NCI-H187 treated with DMSO at 0.1 percent for 48 hours (cell line): ENCODE measurements around the gene EXOC3L1.

Experiments
- DNase-seq: peaks from one replicate; lab custom pipeline; 2025; lab: John Stamatoyannopoulos, UW

Gene EXOC3L1

GRCh38 chr16:67216612-67217490, 26.9 kb upstream of the EXOC3L1 start:
- no peak for DNase-seq

DNA sequence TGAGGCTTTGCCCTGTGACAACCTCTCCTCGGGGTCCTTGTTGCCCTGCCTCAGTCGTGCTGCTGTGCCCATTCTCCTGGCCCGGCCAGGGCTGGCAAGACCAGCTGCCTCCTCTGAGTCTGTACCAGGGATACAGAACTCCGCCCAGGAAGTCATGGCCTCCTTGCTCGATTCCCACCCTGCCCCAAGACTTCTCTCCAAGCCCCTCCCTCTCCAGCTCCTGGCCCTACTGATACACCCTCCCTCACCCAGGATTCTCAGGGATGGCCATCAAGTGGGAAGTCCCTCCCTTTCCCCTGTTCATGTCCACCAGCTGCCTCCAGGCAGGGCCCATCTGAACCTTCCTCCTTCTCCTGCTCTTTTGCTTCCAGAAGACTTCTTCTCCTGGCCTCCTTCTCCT, 25.8 kb upstream of the EXOC3L1 start:
- DNase-seq, result no peak

GRCh38 chr16:67213197-67214019, 23.5 kb upstream of the EXOC3L1 start:
- no peak for DNase-seq

GRCh38 chr16:67212766-67213165, 22.8 kb upstream of the EXOC3L1 start:
- DNase-seq, result no peak

GRCh38 chr16:67211674-67212073, 21.7 kb upstream of the EXOC3L1 start:
- DNase-seq, result no peak

- DNase-seq, result no peak
These were observed 20.4 kb upstream of the EXOC3L1 start for GRCh38 chr16:67210069-67210937.

GRCh38 chr16:67209565-67209964, 19.6 kb upstream of the EXOC3L1 start:
- DNase-seq, result no peak

DNA sequence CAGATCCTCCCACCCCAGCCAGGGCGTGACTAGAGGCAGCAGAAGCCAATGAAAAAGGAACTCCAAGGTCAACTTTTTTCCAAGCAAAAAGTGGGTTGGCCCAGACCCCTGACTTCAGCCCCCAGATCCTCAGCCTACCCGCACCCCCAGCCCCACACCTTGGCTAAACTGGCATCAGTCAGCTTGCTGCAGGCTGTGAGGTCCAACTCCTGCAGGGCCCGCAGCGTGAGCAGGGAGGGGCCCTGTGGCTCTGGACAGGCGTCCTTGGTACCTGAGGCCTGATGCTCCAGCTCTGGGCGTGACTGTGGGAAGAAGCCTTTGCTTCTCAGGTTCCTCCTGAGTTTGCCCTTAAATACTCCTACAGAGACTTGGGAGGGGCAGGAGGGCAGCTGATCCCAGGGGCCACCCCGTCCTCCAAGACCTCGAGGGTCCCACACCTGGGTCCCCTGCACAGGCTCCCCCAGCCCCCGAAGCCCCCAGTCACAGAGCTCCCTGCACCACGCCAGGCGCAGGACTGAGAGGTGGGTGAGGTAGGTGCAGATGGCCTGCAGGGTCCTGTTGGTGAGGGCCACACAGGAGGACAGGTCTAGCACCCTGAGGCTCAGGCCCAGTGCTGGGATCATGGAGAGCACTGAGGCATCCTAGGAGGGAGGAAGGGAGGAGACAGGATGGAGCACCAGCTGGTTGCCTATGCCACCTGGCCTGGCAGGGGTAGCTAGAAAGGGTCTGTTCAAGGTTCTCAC, 18.4 kb upstream of the EXOC3L1 start:
- DNase-seq, result no peak

GRCh38 chr16:67207249-67208091, 17.5 kb upstream of the EXOC3L1 start:
- no peak for DNase-seq

- no peak for DNase-seq
These were observed 16.9 kb upstream of the EXOC3L1 start for GRCh38 chr16:67206838-67207248.

- no peak for DNase-seq
These were observed 16.3 kb upstream of the EXOC3L1 start for GRCh38 chr16:67206129-67206837.

DNA sequence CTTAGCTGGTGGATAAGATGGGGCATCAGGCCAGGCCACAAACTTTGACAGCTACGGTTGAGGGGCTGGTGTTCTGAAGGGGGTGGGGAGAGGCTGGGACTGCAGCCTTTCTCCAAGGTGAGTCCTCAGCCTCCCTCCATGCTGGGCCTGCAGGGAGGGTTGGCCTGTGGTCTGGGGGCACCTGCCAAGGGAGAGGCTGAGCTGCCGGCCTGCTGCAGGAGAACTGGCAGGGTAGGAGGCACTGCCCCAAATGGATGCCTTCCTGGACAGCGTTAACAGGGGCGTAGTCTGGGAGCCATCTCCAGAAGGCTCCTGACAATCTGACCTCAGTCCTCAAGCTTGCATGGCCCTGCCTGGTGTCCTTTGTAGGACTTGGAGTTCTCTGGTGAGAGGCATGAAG, 14.1 kb upstream of the EXOC3L1 start:
- no peak for DNase-seq

DNA sequence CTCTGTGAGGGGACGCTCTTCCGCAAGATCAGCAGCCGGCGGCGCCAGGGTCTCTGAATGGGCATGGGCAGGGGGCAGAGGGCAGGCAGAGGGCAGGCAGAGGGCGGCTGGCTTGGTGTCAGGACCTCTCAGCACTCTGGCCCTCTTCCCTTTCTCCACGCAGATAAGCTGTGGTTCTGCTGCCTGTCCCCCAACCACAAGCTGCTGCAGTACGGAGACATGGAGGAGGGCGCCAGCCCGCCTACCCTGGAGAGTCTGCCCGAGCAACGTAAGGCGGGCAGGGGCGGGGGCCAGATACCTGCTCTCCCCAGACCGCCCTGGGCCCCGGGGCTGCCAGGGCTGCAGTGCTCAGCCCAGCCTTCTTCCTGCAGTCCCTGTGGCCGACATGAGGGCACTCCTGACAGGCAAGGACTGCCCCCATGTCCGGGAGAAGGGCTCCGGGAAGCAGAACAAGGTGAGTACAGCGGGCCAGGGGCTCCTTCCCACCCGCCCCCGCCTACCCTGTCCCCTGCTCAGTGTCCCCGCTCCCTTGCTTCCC, 13.1 kb upstream of the EXOC3L1 start:
- DNase-seq, result no peak

- DNase-seq, result no peak
These were observed 12.5 kb upstream of the EXOC3L1 start for GRCh38 chr16:67202426-67202825.

DNA sequence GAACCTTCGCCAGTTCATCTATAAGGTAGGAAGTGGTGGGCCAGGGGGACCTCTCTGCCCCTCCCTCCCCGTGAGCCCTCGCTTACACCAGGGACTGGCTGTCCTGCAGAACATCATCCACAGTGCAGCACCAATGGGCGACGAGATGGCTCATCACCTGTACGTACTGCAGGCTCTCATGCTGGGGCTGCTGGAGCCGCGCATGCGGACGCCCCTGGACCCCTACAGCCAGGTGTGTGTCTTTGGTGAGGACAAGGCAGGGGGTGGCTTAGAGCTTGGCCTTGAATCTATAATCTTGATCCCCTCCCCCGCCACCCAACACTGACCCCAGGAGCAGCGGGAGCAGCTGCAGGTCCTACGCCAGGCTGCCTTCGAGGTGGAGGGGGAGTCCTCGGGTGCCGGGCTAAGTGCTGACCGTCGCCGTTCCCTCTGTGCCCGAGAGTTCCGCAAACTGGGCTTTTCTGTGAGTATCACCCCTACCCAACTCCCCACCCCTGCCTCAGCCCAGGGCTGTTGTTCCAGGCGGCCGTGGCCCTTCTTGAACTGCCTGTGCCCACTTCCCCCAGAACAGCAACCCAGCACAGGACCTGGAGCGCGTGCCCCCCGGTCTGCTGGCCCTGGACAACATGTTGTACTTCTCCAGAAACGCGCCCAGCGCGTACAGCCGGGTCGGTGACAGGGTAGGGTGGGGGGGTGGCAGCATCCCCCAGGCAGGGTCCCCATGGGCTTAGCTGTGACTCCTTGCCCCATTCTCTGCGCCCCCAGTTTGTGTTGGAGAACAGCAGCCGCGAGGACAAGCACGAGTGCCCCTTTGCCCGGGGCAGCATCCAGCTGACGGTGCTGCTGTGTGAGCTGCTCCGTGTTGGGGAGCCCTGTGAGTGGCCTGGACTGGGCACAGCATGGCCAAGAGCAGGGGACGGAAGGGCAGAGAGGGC, 11.7 kb upstream of the EXOC3L1 start:
- no peak for DNase-seq

DNA sequence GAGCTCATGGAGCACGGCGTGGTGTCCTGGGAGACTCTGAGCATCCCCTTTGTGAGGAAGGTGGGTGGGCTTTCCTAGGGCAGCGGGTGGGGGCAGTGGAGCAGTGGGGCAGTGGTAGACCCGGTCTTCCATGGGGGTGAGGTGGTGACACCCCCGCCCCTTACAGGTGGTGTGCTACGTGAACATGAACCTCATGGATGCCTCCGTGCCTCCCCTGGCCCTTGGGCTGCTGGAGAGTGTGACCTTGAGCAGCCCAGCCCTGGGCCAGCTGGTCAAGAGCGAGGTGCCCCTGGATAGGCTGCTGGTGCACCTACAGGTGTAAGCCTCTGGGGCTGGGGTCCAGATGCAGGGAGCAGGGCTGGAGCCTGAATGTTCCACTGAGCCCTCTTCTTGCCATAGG, 10.6 kb upstream of the EXOC3L1 start:
- DNase-seq, result no peak

DNA sequence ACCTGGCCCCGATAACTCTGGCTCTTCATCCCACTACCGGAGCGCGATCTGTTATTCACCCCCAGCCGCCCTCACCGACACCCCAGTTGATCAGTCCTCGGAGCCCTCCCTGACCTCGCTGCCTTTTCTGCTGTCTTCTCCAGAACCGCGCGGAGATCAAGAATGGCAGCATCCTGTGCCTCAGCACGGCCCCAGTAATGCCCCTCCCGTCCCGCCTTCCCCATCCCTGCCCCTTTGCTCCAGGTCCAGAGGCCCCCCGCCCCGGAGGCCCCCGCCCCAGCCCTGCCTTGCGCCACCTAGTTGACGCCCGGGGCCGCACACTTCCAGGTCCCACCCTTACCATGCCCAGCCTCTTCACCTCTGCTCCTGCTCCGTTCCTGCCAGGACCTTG, 9.9 kb upstream of the EXOC3L1 start:
- no peak for DNase-seq

GRCh38 chr16:67199011-67199807, 9.3 kb upstream of the EXOC3L1 start, which contains the start of gene ELMO3:
Gene ELMO3, plus strand, starts transcription at chr16:67199131. Its CDS starts 196 bp downstream, at chr16:67199327.
- no peak for DNase-seq
